ELR (cell line): ENCODE data around the gene ZNF462.

Source experiments
- DNase-seq: peaks from one replicate; pipeline ENCODE4 v3.0.0-alpha.2; 2015; ENCODE audit warnings: low read depth

The ZNF462 gene

DNA sequence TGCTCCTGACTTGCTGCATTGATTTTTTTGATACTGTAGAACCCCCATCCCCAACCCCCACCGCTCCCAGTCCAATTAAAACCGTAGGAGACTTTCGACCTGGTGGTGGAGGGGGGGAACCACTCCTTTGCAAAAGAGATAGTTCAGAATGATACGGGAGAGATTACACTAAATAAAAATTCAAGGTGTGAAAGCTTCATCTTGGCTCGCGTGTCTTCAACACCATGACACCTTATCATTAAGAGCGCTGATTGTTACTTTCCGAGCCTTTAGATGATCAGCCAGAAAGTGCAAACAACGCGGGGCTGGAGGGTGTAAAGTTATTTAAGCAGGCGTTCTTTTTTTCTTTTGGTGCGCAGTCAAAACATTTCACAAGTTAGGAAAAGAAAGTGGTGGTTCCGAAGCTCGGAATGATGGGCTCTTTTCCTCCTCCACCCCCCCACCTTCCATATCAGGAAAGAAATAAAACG, 1.3 kb upstream of the ZNF462 start:
- DNase-seq: no peak

DNA sequence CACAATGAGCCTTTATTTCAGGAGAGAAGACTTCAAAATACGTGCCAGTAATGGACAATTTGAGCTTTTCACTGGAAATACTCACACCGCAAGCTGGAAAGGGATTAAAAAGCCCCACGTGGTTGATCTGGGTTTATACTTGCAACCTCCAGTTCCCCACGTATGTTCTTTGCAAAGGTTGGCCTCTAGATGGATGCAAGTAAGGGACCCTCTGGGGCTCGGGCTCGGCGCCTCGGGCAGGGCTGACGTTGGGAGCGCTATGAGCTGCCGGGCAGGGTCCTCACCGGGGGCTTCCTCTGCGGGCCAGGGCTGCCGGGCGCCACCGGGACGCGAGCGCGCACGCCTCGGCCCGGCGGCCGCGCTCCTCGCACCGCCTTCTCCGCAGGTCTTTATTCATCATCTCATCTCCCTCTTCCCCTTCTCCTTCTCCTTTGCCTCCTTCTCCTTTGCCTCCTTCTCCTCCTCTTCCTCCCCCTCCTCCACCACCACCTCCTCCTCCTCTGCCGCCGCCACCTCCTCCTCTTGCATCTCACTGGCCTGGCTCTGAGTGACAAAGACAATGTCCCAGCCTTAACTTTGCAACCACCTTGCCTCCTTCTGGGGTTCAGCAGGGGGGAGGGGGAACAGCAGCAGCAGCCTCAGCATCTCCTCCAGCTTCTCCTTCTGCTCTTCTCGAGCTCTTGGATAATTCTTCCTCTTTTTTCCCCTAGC, 701 bp upstream of the ZNF462 start:
- peak; percentile 62 for DNase-seq

GRCh38 chr9:106864373-106865143, 1.6 kb downstream of the ZNF462 start:
- DNase-seq: peak; percentile 54

DNA sequence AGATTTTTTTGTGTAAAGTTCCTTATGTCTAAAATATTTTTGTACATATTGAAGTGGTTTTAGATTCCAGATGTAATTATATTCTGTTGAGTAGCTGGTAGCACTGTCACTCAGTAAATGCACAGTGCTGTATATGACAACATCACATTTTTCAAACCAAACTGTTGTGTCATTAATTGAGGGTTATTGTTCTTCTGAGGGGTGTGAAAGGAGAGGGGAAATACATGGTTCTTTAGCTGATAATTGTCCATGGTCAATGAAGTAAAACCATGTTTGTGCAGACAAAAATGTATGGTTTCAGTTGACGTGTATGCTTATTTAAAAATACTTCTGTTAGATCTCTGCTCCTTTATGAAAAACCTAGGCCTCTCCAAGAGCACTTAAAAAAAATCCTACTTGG, 3.3 kb downstream of the ZNF462 start:
- no peak for DNase-seq

- DNase-seq: no peak
Measured at GRCh38 chr9:106867286-106867685, 4.3 kb downstream of the ZNF462 start.

DNA sequence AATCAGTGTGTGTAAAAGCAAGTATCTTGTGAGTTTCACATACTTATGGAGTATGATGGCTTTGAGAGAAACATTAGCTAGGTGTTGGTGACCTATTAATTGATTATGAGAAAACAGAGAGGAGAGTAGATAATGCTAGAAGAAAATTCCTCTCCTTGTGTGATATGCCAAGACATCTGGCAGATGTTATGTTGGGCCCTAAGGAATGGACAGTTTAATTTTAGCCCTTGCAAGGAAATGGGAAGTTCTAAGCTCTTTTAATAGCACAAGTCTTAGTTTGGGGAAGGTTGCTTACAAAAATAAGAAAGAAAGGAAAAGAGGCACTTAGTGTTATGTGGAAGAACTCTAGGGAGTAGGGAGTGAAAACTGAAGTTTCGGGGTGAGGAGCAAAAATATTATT, 5.1 kb downstream of the ZNF462 start:
- DNase-seq: no peak

DNA sequence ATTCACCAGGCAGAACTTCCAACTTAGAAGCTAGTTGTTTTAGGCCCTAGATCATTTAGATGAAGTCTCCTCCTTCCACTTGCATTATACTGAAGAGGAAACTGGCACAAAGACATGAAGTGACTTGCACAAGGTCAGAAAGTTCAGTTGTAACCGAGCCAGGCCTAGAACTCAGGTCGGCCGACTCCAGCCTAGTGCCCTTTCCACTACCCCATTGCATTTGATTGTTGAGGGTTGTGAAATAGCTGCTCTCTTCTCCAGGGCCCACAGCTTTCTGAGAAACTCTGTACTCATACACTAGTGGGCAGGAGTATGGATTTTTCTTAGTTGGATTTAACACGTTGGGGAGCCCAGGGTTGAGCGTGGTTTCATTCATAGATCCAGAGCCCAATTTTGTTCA, 5.6 kb downstream of the ZNF462 start:
- no peak for DNase-seq

GRCh38 chr9:106869028-106869427, 6.1 kb downstream of the ZNF462 start:
- DNase-seq: no peak

GRCh38 chr9:106869458-106869857, 6.5 kb downstream of the ZNF462 start:
- no peak for DNase-seq

- peak; percentile 34 for DNase-seq
Measured at GRCh38 chr9:106872641-106873040, 9.7 kb downstream of the ZNF462 start.

- DNase-seq: no peak
Measured at GRCh38 chr9:106874031-106874430, 11.1 kb downstream of the ZNF462 start.

GRCh38 chr9:106874652-106875051, 11.7 kb downstream of the ZNF462 start:
- DNase-seq: no peak

DNA sequence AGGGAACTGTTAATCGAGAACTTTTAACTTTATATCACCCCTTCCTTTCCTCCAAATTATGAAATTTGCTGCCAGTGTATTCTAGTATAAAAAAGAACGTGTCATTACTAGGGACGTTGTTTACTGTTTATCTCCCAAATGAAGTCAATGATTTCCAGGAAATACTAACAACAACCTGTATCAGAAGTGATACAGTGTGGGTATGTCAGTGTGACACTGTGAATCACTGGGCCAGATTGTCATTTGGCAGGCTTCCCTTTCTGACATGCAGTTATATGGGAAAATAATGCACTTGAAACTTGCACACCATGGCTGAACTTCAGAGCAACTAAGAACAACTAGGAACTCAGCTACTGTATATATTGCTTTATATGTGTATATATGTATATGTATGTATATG, 12.6 kb downstream of the ZNF462 start:
- no peak for DNase-seq

GRCh38 chr9:106877345-106877744, 14.4 kb downstream of the ZNF462 start:
- no peak for DNase-seq

DNA sequence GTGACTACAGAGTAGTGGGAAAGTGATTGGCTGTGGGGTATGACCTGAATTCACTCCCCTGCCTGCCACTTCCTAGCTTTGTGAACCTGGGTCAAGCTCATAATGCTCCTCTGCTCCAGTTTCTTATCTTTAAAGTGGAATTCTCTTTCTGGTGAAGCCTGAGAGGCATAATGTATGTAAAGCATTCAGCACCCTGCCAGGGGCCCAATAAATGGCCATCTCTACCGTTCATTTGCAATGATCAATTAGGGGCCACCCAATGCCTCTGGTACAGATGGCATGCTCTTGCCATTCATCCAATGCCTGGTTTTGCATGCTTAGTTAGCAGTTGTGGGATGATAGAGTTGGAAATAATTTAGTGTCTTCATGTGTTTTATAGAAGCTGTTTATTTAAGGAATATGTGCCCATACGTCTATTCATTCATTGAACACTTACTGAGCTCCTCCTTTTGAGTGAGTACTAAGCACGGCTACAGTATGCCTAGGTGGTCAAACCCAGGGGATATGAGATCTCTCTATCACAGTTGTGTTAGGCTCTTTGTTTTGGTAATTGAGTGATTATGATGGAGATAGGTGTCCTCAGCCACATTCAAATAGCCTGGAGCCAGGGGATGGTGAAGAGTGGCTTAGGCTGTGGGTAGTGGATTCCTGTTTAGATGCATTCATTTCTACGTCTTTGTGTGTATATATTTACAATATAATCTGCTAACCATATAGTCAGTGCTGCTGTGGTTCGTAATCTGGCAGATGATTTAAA, 15.3 kb downstream of the ZNF462 start:
- DNase-seq: no peak

DNA sequence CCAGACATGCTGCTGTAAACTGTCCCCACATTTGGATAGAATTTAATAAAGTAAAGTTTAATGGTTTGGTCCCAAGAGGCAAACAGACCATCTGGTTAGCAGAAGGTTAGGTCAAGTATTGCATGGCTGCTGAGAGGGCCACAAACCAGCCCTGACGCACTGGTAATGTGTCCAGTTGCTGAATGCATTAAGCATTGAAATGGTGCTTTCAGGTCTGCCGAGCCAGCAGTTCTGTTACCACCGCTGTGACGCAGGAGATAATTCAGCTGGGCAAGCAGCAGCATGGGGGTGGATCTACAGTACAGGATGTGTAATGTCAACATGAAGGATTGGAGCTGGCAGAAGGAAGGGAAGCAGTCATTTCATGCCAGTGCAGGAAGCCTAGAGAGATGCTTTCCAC, 16.0 kb downstream of the ZNF462 start:
- DNase-seq: peak; percentile 80

- DNase-seq: no peak
Measured at GRCh38 chr9:106879439-106879882, 16.5 kb downstream of the ZNF462 start.

- no peak for DNase-seq
Measured at GRCh38 chr9:106880081-106880480, 17.1 kb downstream of the ZNF462 start.

DNA sequence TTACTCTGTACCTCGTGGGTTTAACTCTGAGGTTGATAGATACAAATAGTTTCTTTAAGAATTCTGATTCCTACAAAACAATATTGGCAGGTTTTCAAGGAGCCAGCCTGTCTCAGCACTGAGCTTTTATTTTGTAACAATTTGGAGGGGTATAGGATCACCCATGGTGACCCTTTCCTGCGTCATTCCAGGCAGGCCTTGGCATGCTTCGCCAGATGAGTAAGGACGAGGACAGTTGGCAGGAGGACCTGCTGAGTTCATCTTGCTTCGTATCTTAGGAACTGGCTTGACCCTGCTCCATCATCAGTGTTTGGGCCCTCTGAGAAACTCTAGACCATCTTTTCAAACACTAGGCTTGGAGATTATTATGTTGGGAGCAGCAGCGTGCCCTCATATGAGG, 17.9 kb downstream of the ZNF462 start:
- DNase-seq: peak; percentile 30

DNA sequence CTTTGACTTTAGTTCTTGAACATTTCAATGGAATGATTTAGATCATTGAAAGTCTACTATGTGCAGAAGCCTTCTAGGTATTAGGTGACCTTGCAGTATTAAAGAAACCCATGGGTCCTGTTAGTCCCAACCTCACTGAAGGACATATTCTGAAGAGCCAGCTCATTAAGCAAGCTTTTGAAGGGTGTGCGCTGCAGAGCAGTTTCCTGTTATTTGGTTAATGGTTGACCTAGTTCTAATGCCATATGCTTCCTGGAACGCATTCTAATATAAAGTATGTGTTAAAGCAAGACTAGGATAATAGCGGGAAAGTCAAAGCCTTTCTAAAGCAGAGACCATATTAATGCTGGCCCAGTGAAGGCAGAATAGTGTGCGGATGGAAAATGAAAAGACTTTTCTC, 20.1 kb downstream of the ZNF462 start:
- no peak for DNase-seq

DNA sequence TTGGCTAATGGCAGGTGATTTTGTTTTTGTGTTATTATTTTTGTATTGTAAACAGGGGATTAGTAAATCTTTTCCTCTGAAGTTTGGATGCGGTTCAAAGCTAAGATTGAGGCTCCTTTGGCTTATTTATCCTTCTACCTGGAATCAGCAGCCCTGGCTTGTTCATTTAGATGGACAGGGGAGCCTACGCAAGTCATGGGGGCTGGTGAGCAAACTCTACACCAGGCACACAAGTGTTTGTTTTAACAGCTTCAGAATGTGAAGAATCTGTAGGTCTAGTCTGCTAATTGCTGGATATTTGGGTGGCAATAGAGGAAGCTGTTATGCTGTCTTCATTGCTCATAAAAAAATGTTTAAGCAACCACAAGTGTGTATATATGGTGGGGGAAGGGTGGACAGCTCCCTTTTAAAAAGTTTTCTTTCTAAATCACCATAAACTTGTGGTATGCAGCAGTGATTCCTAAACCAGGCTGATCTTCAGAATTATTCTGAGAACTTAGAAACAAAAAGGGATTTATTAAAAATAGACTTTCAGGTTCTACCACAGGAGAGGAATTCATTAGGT, 20.7 kb downstream of the ZNF462 start:
- DNase-seq: peak; percentile 52

DNA sequence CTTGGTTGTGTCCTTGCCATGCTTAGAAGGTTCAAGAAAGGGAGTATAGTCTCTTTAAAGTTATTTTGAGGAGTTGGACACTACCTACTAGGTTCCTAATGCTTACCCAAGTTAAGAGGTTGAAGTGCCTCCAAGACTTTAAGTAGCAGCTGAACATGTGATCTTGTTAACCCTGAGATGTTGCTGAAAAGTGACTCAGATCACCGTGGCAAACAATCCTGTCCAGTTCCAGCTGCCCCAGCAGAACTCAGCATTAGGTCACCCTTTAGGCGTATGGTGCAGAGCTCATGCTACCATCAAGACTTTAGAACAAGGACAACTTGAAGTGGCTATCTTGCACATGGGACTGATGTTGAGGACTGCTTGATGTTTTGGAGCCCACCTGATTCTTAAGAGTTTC, 22.5 kb downstream of the ZNF462 start:
- peak; percentile 91 for DNase-seq
